Activated B cell treated with CpG ODN at 0.5 μM for 24 hours (primary cell): ENCODE results near the gene DPEP2. TPM values are rescaled to one million over a fixed set of nuclear protein-coding genes. Genes with fewer than 3 reads are reported as not detected.
"Not testable (repeated sequence)": the region's sequence is repeated elsewhere in the genome, so short reads cannot be mapped to it uniquely, and the experiment has no call there.

Experiments used
- ATAC-seq: fragments of 200-7000 bp; cut with Tn5 transposase; one replicate; pipeline ENCODE4 v1.10.0; 2021; ENCODE audit warnings: low read depth, mild to moderate bottlenecking, moderate library complexity
- CTCF ChIA-PET: fragments of 350-600 bp; sonication (Branson Sonifier 250); formaldehyde crosslinking; loops from one replicate; lab custom pipeline; 2021; ENCODE audit warnings: antibody characterized with exemption; lab: Charles Lee
- POLR2A ChIA-PET: fragments of 350-600 bp; sonication (Branson Sonifier 250); formaldehyde crosslinking; loops from one replicate; lab custom pipeline; 2021; ENCODE audit warnings: antibody characterized with exemption; lab: Charles Lee
- DNase-seq: peaks from one replicate; pipeline ENCODE4 v3.0.0; 2022
- H3K27ac Mint-ChIP-seq: one replicate; pipeline ENCODE4 v1.8.0; 2020; ENCODE audit warnings: mixed read lengths
- H3K27me3 Mint-ChIP-seq: one replicate; pipeline ENCODE4 v1.8.0; 2021; ENCODE audit warnings: mixed read lengths
- H3K36me3 Mint-ChIP-seq: one replicate; pipeline ENCODE4 v1.8.0; 2021; ENCODE audit warnings: low read depth, mixed read lengths
- H3K4me1 Mint-ChIP-seq: one replicate; pipeline ENCODE4 v1.8.0; 2021; ENCODE audit warnings: mixed read lengths
- H3K4me3 Mint-ChIP-seq: one replicate; pipeline ENCODE4 v1.8.0; 2020; ENCODE audit warnings: mild to moderate bottlenecking, mixed read lengths
- H3K9me3 Mint-ChIP-seq: one replicate; pipeline ENCODE4 v1.8.0; 2020; ENCODE audit warnings: mixed read lengths
- intact Hi-C: fragments of 100-400 bp; cut with micrococcal nuclease; formaldehyde crosslinking; loops from one replicate; pipeline ENCODE4 v1.15.1; 2024
- total RNA-seq: library from RNA; stranded (reverse); gene quantifications from 2 replicates; pipeline ENCODE4 v1.2.3, GENCODE V29; 2022
- TF ChIP-seq, protein P1 (sequence below): fragments of 200-600 bp; IDR thresholded peaks from one replicate; pipeline ENCODE4 v1.8.0; 2022; ENCODE audit warnings: antibody characterized with exemption, mild to moderate bottlenecking

Gene DPEP2, protein sequence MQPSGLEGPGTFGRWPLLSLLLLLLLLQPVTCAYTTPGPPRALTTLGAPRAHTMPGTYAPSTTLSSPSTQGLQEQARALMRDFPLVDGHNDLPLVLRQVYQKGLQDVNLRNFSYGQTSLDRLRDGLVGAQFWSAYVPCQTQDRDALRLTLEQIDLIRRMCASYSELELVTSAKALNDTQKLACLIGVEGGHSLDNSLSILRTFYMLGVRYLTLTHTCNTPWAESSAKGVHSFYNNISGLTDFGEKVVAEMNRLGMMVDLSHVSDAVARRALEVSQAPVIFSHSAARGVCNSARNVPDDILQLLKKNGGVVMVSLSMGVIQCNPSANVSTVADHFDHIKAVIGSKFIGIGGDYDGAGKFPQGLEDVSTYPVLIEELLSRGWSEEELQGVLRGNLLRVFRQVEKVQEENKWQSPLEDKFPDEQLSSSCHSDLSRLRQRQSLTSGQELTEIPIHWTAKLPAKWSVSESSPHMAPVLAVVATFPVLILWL
- 10.5 and 13.8 TPM in 2 replicates for total RNA-seq

DNA sequence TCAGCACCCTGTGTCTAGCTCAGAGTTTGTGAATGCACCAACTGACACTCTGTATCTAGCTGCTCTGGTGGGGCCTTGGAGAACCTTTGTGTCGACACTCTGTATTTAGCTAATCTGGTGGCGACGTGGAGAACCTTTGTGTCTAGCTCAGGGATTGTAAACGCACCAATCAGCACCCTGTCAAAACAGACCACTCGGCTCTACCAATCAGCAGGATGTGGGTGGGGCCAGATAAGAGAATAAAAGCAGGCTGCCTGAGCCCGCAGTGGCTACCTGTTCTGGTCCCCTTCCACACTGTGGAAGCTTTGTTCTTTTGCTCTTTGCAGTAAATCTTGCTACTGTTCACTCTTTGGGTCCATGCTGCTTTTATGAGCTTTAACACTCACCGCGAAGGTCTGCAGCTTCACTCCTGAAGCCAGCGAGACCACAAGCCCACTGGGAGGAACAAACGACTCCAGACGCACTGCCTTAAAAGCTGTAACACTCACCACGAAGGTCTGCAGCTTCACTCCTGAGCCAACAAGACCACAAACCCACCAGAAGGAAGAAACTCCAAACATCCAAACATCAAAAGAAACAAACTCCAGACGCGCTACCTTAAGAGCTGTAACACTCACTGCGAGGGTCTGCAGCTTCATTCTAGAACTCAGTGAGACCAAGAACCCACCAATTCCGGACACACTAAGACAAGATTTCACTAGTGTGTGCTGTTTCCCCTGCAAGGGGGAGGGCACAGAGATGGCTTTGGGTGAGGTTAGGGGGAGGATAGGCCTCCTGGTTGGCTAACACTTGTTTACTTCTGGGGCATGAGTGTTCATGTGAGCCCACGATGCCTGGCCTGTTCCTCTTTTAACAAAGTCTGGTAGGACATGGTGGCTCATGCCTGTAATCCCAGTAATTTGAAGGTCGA is at the start of gene DPEP2:
Gene DPEP2 (minus strand): TSS at position 706 of the 910 bp plus-strand sequence. CDS start 6,272 bp downstream, outside the sequence.
- ATAC-seq: peak; percentile 78
- H3K27me3 Mint-ChIP-seq, H3K9me3 Mint-ChIP-seq, H3K36me3 Mint-ChIP-seq, DNase-seq: not testable (repeated sequence)
- H3K27ac Mint-ChIP-seq: peak within 1 kb of the TSS; percentile 87
- POLR2A ChIA-PET: interaction anchor here (0.6 to 5.8 kb wide), 11 partner anchors 9 to 499 kb away, joined by 3 to 47 read pairs (median 7); partner anchors contain the start of genes DDX28, DUS2, NFATC3 and PSMB10
- intact Hi-C loops: loop anchor here (10.0 kb wide), 1 partner anchor 474 kb away; the partner anchor contains the start of gene RIPOR1
- CTCF ChIA-PET: interaction anchor here (1.7 to 1.8 kb wide), 2 partner anchors 24 to 41 kb away, joined by 5 to 7 read pairs; partner anchors contain the start of genes DDX28 and DUS2
- peaks cover 72% of the 10 kb centered on the region for H3K4me1 Mint-ChIP-seq
- H3K4me3 Mint-ChIP-seq: peak within 1 kb of the TSS; percentile 74

DNA sequence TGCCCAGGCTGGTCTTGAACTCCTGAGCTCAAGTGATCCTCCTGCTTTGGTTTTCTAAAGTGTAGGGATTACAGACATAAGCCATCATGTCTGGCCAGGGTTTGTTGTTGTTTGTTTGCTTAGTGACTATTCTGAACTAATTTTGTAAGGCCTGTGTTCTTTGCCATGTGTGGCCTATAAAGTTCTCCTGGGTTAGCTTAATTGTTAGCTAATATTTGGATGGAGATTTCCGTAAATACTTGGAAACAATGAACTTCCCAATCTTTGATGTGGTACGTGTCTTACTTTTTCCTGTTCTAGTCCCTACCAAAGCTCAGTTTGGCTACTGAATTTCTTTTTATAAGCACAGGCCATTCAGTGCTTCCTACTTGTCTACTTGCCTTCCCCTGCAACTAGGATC is 48.7 kb upstream of the DPEP2 start:
- intact Hi-C loops: no loop called here
- peaks cover 67% of the 10 kb centered on the region for H3K36me3 Mint-ChIP-seq
- H3K27ac Mint-ChIP-seq: peak overlapping the region; percentile 30
- ATAC-seq: no peak
- peaks cover 36% of the 10 kb centered on the region for H3K4me1 Mint-ChIP-seq
- ChIA-PET POLR2A (interaction anchor here (0.7 kb wide), 1 partner anchor 241 kb away, joined by 3 read pairs; no protein-coding TSS in a partner anchor), CTCF (no interaction called here)
- TF ChIP-seq, protein P1, sequence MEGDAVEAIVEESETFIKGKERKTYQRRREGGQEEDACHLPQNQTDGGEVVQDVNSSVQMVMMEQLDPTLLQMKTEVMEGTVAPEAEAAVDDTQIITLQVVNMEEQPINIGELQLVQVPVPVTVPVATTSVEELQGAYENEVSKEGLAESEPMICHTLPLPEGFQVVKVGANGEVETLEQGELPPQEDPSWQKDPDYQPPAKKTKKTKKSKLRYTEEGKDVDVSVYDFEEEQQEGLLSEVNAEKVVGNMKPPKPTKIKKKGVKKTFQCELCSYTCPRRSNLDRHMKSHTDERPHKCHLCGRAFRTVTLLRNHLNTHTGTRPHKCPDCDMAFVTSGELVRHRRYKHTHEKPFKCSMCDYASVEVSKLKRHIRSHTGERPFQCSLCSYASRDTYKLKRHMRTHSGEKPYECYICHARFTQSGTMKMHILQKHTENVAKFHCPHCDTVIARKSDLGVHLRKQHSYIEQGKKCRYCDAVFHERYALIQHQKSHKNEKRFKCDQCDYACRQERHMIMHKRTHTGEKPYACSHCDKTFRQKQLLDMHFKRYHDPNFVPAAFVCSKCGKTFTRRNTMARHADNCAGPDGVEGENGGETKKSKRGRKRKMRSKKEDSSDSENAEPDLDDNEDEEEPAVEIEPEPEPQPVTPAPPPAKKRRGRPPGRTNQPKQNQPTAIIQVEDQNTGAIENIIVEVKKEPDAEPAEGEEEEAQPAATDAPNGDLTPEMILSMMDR: no peak
- no peak for DNase-seq
- no peaks in the 10 kb centered on the region for H3K9me3 Mint-ChIP-seq
- H3K27me3 Mint-ChIP-seq: no peaks in the 10 kb centered on the region
- H3K4me3 Mint-ChIP-seq: no peak overlapping the region

DNA sequence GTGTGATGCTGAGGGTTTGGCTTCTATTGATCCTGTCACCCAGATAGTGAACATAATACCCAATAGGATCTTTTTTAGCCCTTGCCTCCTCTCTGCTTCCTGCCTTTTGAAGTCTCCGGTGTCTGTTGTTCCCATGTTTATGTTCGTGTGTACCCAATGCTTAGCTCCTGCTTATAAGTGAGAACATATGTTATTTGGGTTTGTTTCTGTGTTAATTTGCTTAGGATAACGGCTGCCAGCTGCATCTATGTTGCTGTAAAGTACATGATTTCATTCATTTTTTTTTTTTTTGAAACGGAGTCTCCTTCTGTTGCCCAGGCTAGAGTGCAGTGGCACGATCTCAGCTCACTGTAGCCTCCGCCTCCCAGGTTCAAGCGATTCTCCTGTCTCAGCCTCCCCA is 46.8 kb upstream of the DPEP2 start:
- ChIA-PET POLR2A (interaction anchor here (0.7 kb wide), 1 partner anchor 88 kb away, joined by 3 read pairs; no protein-coding TSS in a partner anchor), CTCF (interaction anchor here (1.6 kb wide), 1 partner anchor 162 kb away, joined by 4 read pairs; no protein-coding TSS in a partner anchor)
- DNase-seq: no peak
- intact Hi-C loops: no loop called here
- peak overlapping the region; percentile 27 for H3K27ac Mint-ChIP-seq
- H3K4me3 Mint-ChIP-seq: no peak overlapping the region
- no peak for ATAC-seq
- H3K4me1 Mint-ChIP-seq: peaks cover 47% of the 10 kb centered on the region
- no peaks in the 10 kb centered on the region for H3K9me3 Mint-ChIP-seq
- H3K36me3 Mint-ChIP-seq: peaks cover 60% of the 10 kb centered on the region
- TF ChIP-seq, protein P1: no peak
- no peaks in the 10 kb centered on the region for H3K27me3 Mint-ChIP-seq

DNA sequence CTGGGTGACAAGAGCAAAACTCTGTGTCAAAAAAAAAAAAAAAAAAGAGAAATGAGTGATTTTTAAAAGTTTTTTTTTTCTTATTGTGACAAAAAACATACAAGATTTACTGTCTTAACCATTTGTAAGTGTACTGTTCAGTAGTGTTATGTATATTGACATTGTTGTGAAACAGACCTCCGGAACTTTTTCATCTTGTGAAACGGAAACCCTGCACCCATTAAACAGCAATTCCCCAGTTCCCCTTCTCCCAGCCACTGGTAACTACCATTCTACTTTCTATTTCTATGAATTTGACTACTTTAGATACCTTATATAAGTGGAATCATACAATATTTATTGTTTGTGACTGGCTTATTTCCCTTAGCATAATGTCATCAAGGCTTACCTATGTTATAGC is 42.5 kb upstream of the DPEP2 start:
- peaks cover 41% of the 10 kb centered on the region for H3K36me3 Mint-ChIP-seq
- intact Hi-C loops: loop anchor here (2.0 to 5.0 kb wide), 4 partner anchors 33 to 549 kb away; no protein-coding TSS in a partner anchor
- ChIA-PET CTCF (interaction anchor here (1.2 to 5.1 kb wide), 6 partner anchors 10 to 369 kb away, joined by 4 to 79 read pairs (median 20); partner anchors contain the start of genes NRN1L and PSMB10), POLR2A (no interaction called here)
- H3K4me3 Mint-ChIP-seq: no peak overlapping the region
- no peaks in the 10 kb centered on the region for H3K27me3 Mint-ChIP-seq
- peaks cover 63% of the 10 kb centered on the region for H3K4me1 Mint-ChIP-seq
- no peak overlapping the region for H3K27ac Mint-ChIP-seq
- TF ChIP-seq, protein P1: no peak
- no peak for ATAC-seq
- DNase-seq: no peak
- H3K9me3 Mint-ChIP-seq: no peaks in the 10 kb centered on the region
